ENCODE data around the gene HIGD2B. TPM values are rescaled to one million over a fixed set of nuclear protein-coding genes. Genes with fewer than 3 reads are reported as not detected.
A peak's percentile ranks its signal among the peaks of the same experiment; 100 is the strongest.
"Not testable (repeated sequence)": the region's sequence is repeated elsewhere in the genome, so short reads cannot be mapped to it uniquely, and the experiment has no call there.

The HIGD2B gene
- under 1 TPM in 1 of 2 experiments, not detected in 1; 0.53 TPM for total RNA-seq

GRCh38 chr15:72685925-72686794 lies at the start of gene HIGD2B, which contains the start of gene BBS4:
HIGD2B (minus strand) TSS chr15:72686182; CDS start chr15:72676374, 9,808 bp downstream.
BBS4 (plus strand) TSS chr15:72686207; CDS start chr15:72686228, 21 bp downstream.
- Mint-ChIP-seq H3K36me3 (no peaks in the 10 kb centered on the region), H3K9me3 (ENCODE audit: low read depth) (no peaks in the 10 kb centered on the region), H3K4me1 (peaks cover 16% of the 10 kb centered on the region), H3K27ac (peak within 1 kb of the TSS; percentile 95), H3K4me3 (peak within 1 kb of the TSS; percentile 91), H3K27me3 (peaks cover under 1% of the 10 kb centered on the region)
- CTCF ChIA-PET, result interaction anchor here (0.7 to 2.8 kb wide), 5 partner anchors 15 to 396 kb away, joined by 3 to 14 read pairs (median 7); no protein-coding TSS in a partner anchor
- ATAC-seq (peak; percentile 97), DNase-seq (peak; percentile 95)

- Mint-ChIP-seq H3K27ac (no peak overlapping the region), H3K4me3 (no peak overlapping the region), H3K4me1 (peaks cover 21% of the 10 kb centered on the region), H3K9me3 (ENCODE audit: low read depth) (no peaks in the 10 kb centered on the region), H3K27me3 (no peaks in the 10 kb centered on the region), H3K36me3 (peaks cover 47% of the 10 kb centered on the region)
- ATAC-seq (no peak), DNase-seq (no peak)
- CTCF ChIA-PET, result interaction anchor here (0.7 to 3.0 kb wide), 3 partner anchors 10 to 38 kb away, joined by 3 to 14 read pairs (median 4); no protein-coding TSS in a partner anchor
These were observed 49.1 kb upstream of the HIGD2B start for GRCh38 chr15:72735111-72735510.

- peaks cover 13% of the 10 kb centered on the region for H3K4me1 Mint-ChIP-seq
- CTCF ChIA-PET, result interaction anchor here (1.5 kb wide), 1 partner anchor 12 kb away, joined by 9 read pairs; no protein-coding TSS in a partner anchor
- ATAC-seq, result no peak
- H3K9me3 Mint-ChIP-seq (ENCODE audit: low read depth), result no peaks in the 10 kb centered on the region
- H3K4me3 Mint-ChIP-seq, result no peak overlapping the region
- H3K36me3 Mint-ChIP-seq, result peaks cover 40% of the 10 kb centered on the region
- no peak overlapping the region for H3K27ac Mint-ChIP-seq
- DNase-seq, result no peak
- H3K27me3 Mint-ChIP-seq, result no peaks in the 10 kb centered on the region
These were observed 48.2 kb upstream of the HIGD2B start for GRCh38 chr15:72733941-72734738.

- no peaks in the 10 kb centered on the region for H3K9me3 Mint-ChIP-seq (ENCODE audit: low read depth)
- DNase-seq (no peak), ATAC-seq (no peak)
- peaks cover 9% of the 10 kb centered on the region for H3K4me1 Mint-ChIP-seq
- peaks cover 29% of the 10 kb centered on the region for H3K36me3 Mint-ChIP-seq
- no peaks in the 10 kb centered on the region for H3K27me3 Mint-ChIP-seq
- no peak overlapping the region for H3K4me3 Mint-ChIP-seq
- CTCF ChIA-PET, result interaction anchor here (1.5 to 1.8 kb wide), 2 partner anchors 10 to 61 kb away, joined by 3 to 13 read pairs; no protein-coding TSS in a partner anchor
- no peak overlapping the region for H3K27ac Mint-ChIP-seq
These were observed 46.5 kb upstream of the HIGD2B start for GRCh38 chr15:72732516-72732915.

GRCh38 chr15:72732086-72732485 lies 46.1 kb upstream of the HIGD2B start:
- Mint-ChIP-seq H3K36me3 (peaks cover 24% of the 10 kb centered on the region), H3K4me3 (no peak overlapping the region), H3K4me1 (peaks cover 9% of the 10 kb centered on the region), H3K27me3 (no peaks in the 10 kb centered on the region), H3K9me3 (ENCODE audit: low read depth) (no peaks in the 10 kb centered on the region), H3K27ac (no peak overlapping the region)
- CTCF ChIA-PET, result interaction anchor here (1.0 to 1.8 kb wide), 4 partner anchors 10 to 350 kb away, joined by 3 to 13 read pairs (median 4); no protein-coding TSS in a partner anchor
- no peak for DNase-seq
- ATAC-seq, result no peak

- Mint-ChIP-seq H3K9me3 (ENCODE audit: low read depth) (no peaks in the 10 kb centered on the region), H3K27me3 (no peaks in the 10 kb centered on the region), H3K4me3 (no peak overlapping the region), H3K27ac (no peak overlapping the region), H3K36me3 (peaks cover 14% of the 10 kb centered on the region), H3K4me1 (peaks cover 4% of the 10 kb centered on the region)
- DNase-seq (no peak), ATAC-seq (no peak)
- CTCF ChIA-PET, result interaction anchor here (1.0 kb wide), 1 partner anchor 212 kb away, joined by 3 read pairs; no protein-coding TSS in a partner anchor
These were observed 42.8 kb upstream of the HIGD2B start for GRCh38 chr15:72728821-72729220.

- H3K27me3 Mint-ChIP-seq; H3K4me3 Mint-ChIP-seq; H3K4me1 Mint-ChIP-seq; H3K27ac Mint-ChIP-seq; DNase-seq; CTCF ChIA-PET; ATAC-seq; H3K9me3 Mint-ChIP-seq (ENCODE audit: low read depth): not testable (repeated sequence)
- peaks cover 12% of the 10 kb centered on the region for H3K36me3 Mint-ChIP-seq
These were observed 42.3 kb upstream of the HIGD2B start for GRCh38 chr15:72728249-72728648.

- DNase-seq (no peak), ATAC-seq (no peak)
- Mint-ChIP-seq H3K4me1 (no peaks in the 10 kb centered on the region), H3K4me3 (no peak overlapping the region), H3K36me3 (peaks cover 9% of the 10 kb centered on the region), H3K27ac (no peak overlapping the region), H3K9me3 (ENCODE audit: low read depth) (no peaks in the 10 kb centered on the region), H3K27me3 (no peaks in the 10 kb centered on the region)
- CTCF ChIA-PET, result interaction anchor here (0.9 kb wide), 1 partner anchor 517 kb away, joined by 3 read pairs; no protein-coding TSS in a partner anchor
These were observed 41.2 kb upstream of the HIGD2B start for GRCh38 chr15:72727154-72727553.

- H3K27me3 Mint-ChIP-seq; DNase-seq; H3K27ac Mint-ChIP-seq; H3K36me3 Mint-ChIP-seq; H3K9me3 Mint-ChIP-seq (ENCODE audit: low read depth); H3K4me3 Mint-ChIP-seq; H3K4me1 Mint-ChIP-seq; ATAC-seq: not testable (repeated sequence)
- CTCF ChIA-PET, result interaction anchor here (0.8 kb wide), 1 partner anchor 58 kb away, joined by 3 read pairs; the partner anchor contains the start of gene ADPGK
These were observed 39.9 kb upstream of the HIGD2B start for GRCh38 chr15:72725851-72726250.

GRCh38 chr15:72725446-72725845 lies 39.5 kb upstream of the HIGD2B start:
- no peaks in the 10 kb centered on the region for H3K27me3 Mint-ChIP-seq
- no peaks in the 10 kb centered on the region for H3K9me3 Mint-ChIP-seq (ENCODE audit: low read depth)
- no peak for DNase-seq
- H3K36me3 Mint-ChIP-seq, result peaks cover 1% of the 10 kb centered on the region
- H3K4me1 Mint-ChIP-seq, result no peaks in the 10 kb centered on the region
- CTCF ChIA-PET, result no interaction called here
- no peak for ATAC-seq
- H3K4me3 Mint-ChIP-seq, result no peak overlapping the region
- no peak overlapping the region for H3K27ac Mint-ChIP-seq

- no peak for ATAC-seq
- Mint-ChIP-seq H3K4me3 (no peak overlapping the region), H3K27me3 (no peaks in the 10 kb centered on the region), H3K27ac (no peak overlapping the region), H3K36me3 (peaks cover 1% of the 10 kb centered on the region), H3K9me3 (ENCODE audit: low read depth) (no peaks in the 10 kb centered on the region), H3K4me1 (no peaks in the 10 kb centered on the region)
- CTCF ChIA-PET, result interaction anchor here (0.6 to 5.2 kb wide), 7 partner anchors 13 to 358 kb away, joined by 3 to 34 read pairs (median 3); partner anchors contain the start of gene ADPGK
- no peak for DNase-seq
These were observed 38.0 kb upstream of the HIGD2B start for GRCh38 chr15:72724028-72724427.

GRCh38 chr15:72722071-72722696 lies 36.2 kb upstream of the HIGD2B start:
- Mint-ChIP-seq H3K4me3 (no peak overlapping the region), H3K9me3 (ENCODE audit: low read depth) (no peaks in the 10 kb centered on the region), H3K27me3 (no peaks in the 10 kb centered on the region), H3K36me3 (peaks cover 3% of the 10 kb centered on the region), H3K4me1 (no peaks in the 10 kb centered on the region), H3K27ac (no peak overlapping the region)
- CTCF ChIA-PET, result interaction anchor here (0.6 to 5.2 kb wide), 47 partner anchors 8 to 551 kb away, joined by 3 to 34 read pairs (median 4); partner anchors contain the start of genes ADPGK, BBS4 and HIGD2B
- ATAC-seq (peak; percentile 63), DNase-seq (peak; percentile 79)

All from activated CD8-positive, alpha-beta memory T cell treated with anti-CD3 and anti-CD28 coated beads, Interleukin-2, amount 10 ng/mL, durations not matched to agents 7 days and 5 days (primary cell).